H1 (cell line): Measurements from ENCODE around the gene NDUFA13. TPM values are rescaled to one million over a fixed set of nuclear protein-coding genes. Genes with fewer than 3 reads are reported as not detected.

ENCODE experiments used
- CTCF ChIA-PET: fragments of 300-600 bp; sonication (Branson Sonifier 250); formaldehyde crosslinking; loops from one replicate; lab custom pipeline; 2021; ENCODE audit not compliant: partially characterized antibody; lab: Charles Lee
- POLR2A ChIA-PET: fragments of 300-600 bp; sonication (Branson Sonifier 250); formaldehyde crosslinking; loops from one replicate; lab custom pipeline; 2021; ENCODE audit warnings: inconsistent platforms; ENCODE audit not compliant: partially characterized antibody; lab: Charles Lee
- DNase-seq, 2 experiments: peaks; one replicate each; pipeline versions ENCODE4 v3.0.0 to v3.0.0-alpha.2; 2010 to 2022; ENCODE audit warnings: low spot score in 2 of 2, low read depth in 1 of 2, mixed read lengths in 1 of 2
- FAIRE-seq: peaks from 2 replicates; lab custom pipeline; 2011; peaks lifted over from hg19 to GRCh38; lab: Jason Lieb, UNC
- H2AFZ ChIP-seq: 2 replicates; pipeline ENCODE4 v1.8.1; 2012; ENCODE audit warnings: low read length, inconsistent platforms
- H2AK5ac ChIP-seq: 2 replicates; pipeline ENCODE4 v1.6.1; 2013; ENCODE audit warnings: low read depth, low read length
- H2BK120ac ChIP-seq: replicated peaks from 2 replicates; pipeline ENCODE3; 2013; ENCODE audit warnings: low read depth, low read length, inconsistent platforms
- H2BK12ac ChIP-seq: 2 replicates; pipeline ENCODE4 v1.6.1; 2013; ENCODE audit warnings: low read depth, low read length
- H2BK15ac ChIP-seq: 2 replicates; pipeline ENCODE4 v1.6.1; 2013; ENCODE audit warnings: low read length
- H2BK20ac ChIP-seq: 2 replicates; pipeline ENCODE4 v1.6.1; 2013; ENCODE audit warnings: low read length
- H2BK5ac ChIP-seq: 2 replicates; pipeline ENCODE4 v1.6.1; 2013; ENCODE audit warnings: low read depth, low read length
- H3K14ac ChIP-seq: 2 replicates; pipeline ENCODE4 v1.6.1; 2013; ENCODE audit warnings: inconsistent platforms; ENCODE audit not compliant: insufficient read length
- H3K18ac ChIP-seq: 2 replicates; pipeline ENCODE4 v1.6.1; 2013; ENCODE audit warnings: low read length; ENCODE audit errors: extremely low read depth
- H3K23ac ChIP-seq: 2 replicates; pipeline ENCODE4 v1.6.1; 2013; ENCODE audit warnings: inconsistent platforms; ENCODE audit not compliant: insufficient read length
- H3K23me2 ChIP-seq: 2 replicates; pipeline ENCODE4 v1.6.1; 2013; ENCODE audit warnings: low read depth, low read length
- H3K27ac ChIP-seq: 2 replicates; pipeline ENCODE4 v1.6.1; 2011; ENCODE audit warnings: low read depth, low read length, inconsistent platforms
- H3K27me3 ChIP-seq, 4 experiments: replicated peaks in 1 of 4; 1 replicate in 1 of 4; 2 replicates in 3 of 4; pipeline versions ENCODE4 v1.6.1 to v1.8.1; 2011 to 2013; ENCODE audit warnings: low read length in 3 of 4, mild to moderate bottlenecking in 3 of 4, inconsistent platforms in 2 of 4, mixed read lengths in 2 of 4, moderate library complexity in 1 of 4; ENCODE audit not compliant: control insufficient read depth in 3 of 4, insufficient read depth in 3 of 4; ENCODE audit errors: extremely low read depth in 1 of 4
- H3K36me3 ChIP-seq, 4 experiments: 2 replicates each; pipeline versions ENCODE4 v1.6.1 to v1.8.1; 2011 to 2013; ENCODE audit warnings: mild to moderate bottlenecking in 4 of 4, low read length in 3 of 4, moderate library complexity in 2 of 4, control low read depth in 1 of 4, inconsistent platforms in 1 of 4; ENCODE audit not compliant: insufficient read depth in 4 of 4, control insufficient read depth in 2 of 4
- H3K4ac ChIP-seq: replicated peaks from 2 replicates; pipeline ENCODE3; 2013; ENCODE audit warnings: low read length, low read depth, mixed read lengths, inconsistent platforms; ENCODE audit not compliant: insufficient read length
- H3K4me1 ChIP-seq, 4 experiments: replicated peaks in 1 of 4; 1 replicate in 1 of 4; 2 replicates in 3 of 4; pipeline versions ENCODE4 v1.6.1 to v1.8.1; 2011 to 2013; ENCODE audit warnings: low read length in 3 of 4, inconsistent platforms in 2 of 4, mixed read lengths in 1 of 4; ENCODE audit not compliant: insufficient read depth in 4 of 4, control insufficient read depth in 3 of 4
- H3K4me2 ChIP-seq, 2 experiments: 2 replicates each; pipeline versions ENCODE4 v1.6.1 to v1.8.1; 2011 to 2013; ENCODE audit warnings: low read depth in 2 of 2, low read length in 2 of 2, control low read depth in 1 of 2, inconsistent platforms in 1 of 2, mild to moderate bottlenecking in 1 of 2; ENCODE audit not compliant: insufficient read depth in 1 of 2
- H3K4me3 ChIP-seq, 4 experiments: fragments of 200-600, 300-600 bp in 1 of 4; sonication (generic), shearing (Covaris generic), sonication (Bioruptor Twin) in 1 of 4; 2 replicates each; pipeline versions ENCODE4 v1.5.1 to v1.8.1; 2011 to 2016; ENCODE audit warnings: low read length in 4 of 4, low read depth in 3 of 4, control low read depth in 2 of 4, inconsistent platforms in 2 of 4, mild to moderate bottlenecking in 2 of 4, mixed read lengths in 1 of 4, moderate library complexity in 1 of 4; ENCODE audit not compliant: insufficient read depth in 2 of 4; ENCODE audit errors: extremely low read depth in 1 of 4
- H3K56ac ChIP-seq: replicated peaks from 2 replicates; pipeline ENCODE3; 2013; ENCODE audit warnings: low read depth, mild to moderate bottlenecking, mixed read lengths, low read length, inconsistent platforms; ENCODE audit not compliant: insufficient read length
- H3K79me1 ChIP-seq: 2 replicates; pipeline ENCODE4 v1.6.1; 2013; ENCODE audit warnings: low read depth, low read length, control low read depth
- H3K79me2 ChIP-seq, 2 experiments: 2 replicates each; pipeline versions ENCODE4 v1.6.1 to v1.8.1; 2012 to 2013; ENCODE audit warnings: low read length in 2 of 2, mild to moderate bottlenecking in 2 of 2, inconsistent platforms in 1 of 2; ENCODE audit not compliant: insufficient read depth in 2 of 2, control insufficient read depth in 1 of 2
- H3K9ac ChIP-seq, 4 experiments: replicated peaks in 1 of 4; 1 replicate in 1 of 4; 2 replicates in 3 of 4; pipeline versions ENCODE4 v1.6.1 to v1.8.1; 2011 to 2013; ENCODE audit warnings: low read depth in 3 of 4, low read length in 3 of 4, control low read depth in 2 of 4, mild to moderate bottlenecking in 2 of 4, moderate library complexity in 2 of 4, inconsistent platforms in 1 of 4; ENCODE audit errors: extremely low read depth in 1 of 4
- H3K9me3 ChIP-seq, 2 experiments: 2 replicates each; pipeline versions ENCODE4 v1.6.1 to v1.8.1; 2012 to 2013; ENCODE audit warnings: mild to moderate bottlenecking in 2 of 2, moderate library complexity in 2 of 2, control low read depth in 1 of 2, inconsistent platforms in 1 of 2, low read depth in 1 of 2, low read length in 1 of 2, mixed read lengths in 1 of 2; ENCODE audit not compliant: insufficient read depth in 2 of 2
- H4K20me1 ChIP-seq, 2 experiments: replicated peaks in 1 of 2; 2 replicates each; pipeline versions ENCODE3 to v1.8.1; 2011 to 2013; ENCODE audit warnings: inconsistent platforms in 2 of 2, low read length in 2 of 2, mild to moderate bottlenecking in 1 of 2; ENCODE audit not compliant: insufficient read depth in 2 of 2, control insufficient read depth in 1 of 2
- H4K5ac ChIP-seq: 2 replicates; pipeline ENCODE4 v1.6.1; 2013; ENCODE audit warnings: low read length, low read depth, mixed read lengths, inconsistent platforms; ENCODE audit not compliant: insufficient read length
- H4K8ac ChIP-seq: 2 replicates; pipeline ENCODE4 v1.8.0; 2013; ENCODE audit warnings: mild to moderate bottlenecking, moderate library complexity, low read length, inconsistent platforms; ENCODE audit not compliant: insufficient read depth; ENCODE audit errors: extremely low read depth
- H4K91ac ChIP-seq: replicated peaks from 2 replicates; pipeline ENCODE3; 2013; ENCODE audit warnings: low read length, mixed read lengths, inconsistent platforms; ENCODE audit not compliant: insufficient read length
- FOSL1 ChIP-seq: IDR thresholded peaks from 2 replicates; pipeline ENCODE4 v1.6.1; 2011; ENCODE audit warnings: mild to moderate bottlenecking, low read depth, low read length, moderate library complexity; ENCODE audit not compliant: insufficient read depth
- HDAC2 ChIP-seq, 2 experiments: fragments of 300-600 bp in 1 of 2; sonication (generic) in 1 of 2; IDR thresholded peaks; 2 replicates each; pipeline ENCODE4 v1.6.1; 2011 to 2012; ENCODE audit warnings: low read depth in 2 of 2, low read length in 2 of 2, mild to moderate bottlenecking in 2 of 2, moderate library complexity in 2 of 2, borderline replicate concordance in 1 of 2, inconsistent platforms in 1 of 2
- KDM1A ChIP-seq: fragments of 200-600, 300-600 bp; sonication (generic); IDR thresholded peaks from 2 replicates; pipeline ENCODE4 v1.7.1; 2016; ENCODE audit warnings: mild to moderate bottlenecking, low read length, borderline replicate concordance
- MAX ChIP-seq: IDR thresholded peaks from 2 replicates; pipeline ENCODE4 v1.6.1; 2012; ENCODE audit warnings: inconsistent platforms
- WGBS, 2 experiments: shearing (Covaris generic) in 1 of 2; methylation state at CpG; one replicate each; pipeline versions ENCODE4 v1.1.6 to v1.1.7; 2013 to 2015; ENCODE audit warnings: low lambda C conversion rate in 2 of 2, mixed read lengths in 2 of 2, inconsistent platforms in 1 of 2, low coverage in 1 of 2, missing lambda C conversion rate in 1 of 2; ENCODE audit not compliant: insufficient replicate concordance in 2 of 2, insufficient coverage in 1 of 2, insufficient read length in 1 of 2; ENCODE audit errors: extremely low coverage in 1 of 2, missing lambda C conversion rate in 1 of 2; 5-methylcytosine and 5-hydroxymethylcytosine counted together
- polyA plus RNA-seq, 7 experiments: library from polyadenylated mRNA; depleted of rRNA in 3 of 7; stranded (reverse) in 5 of 7; unstranded in 2 of 7; fragments of >200 nt in 5 of 7; fragments of 200-250 nt in 2 of 7; gene quantifications; 1 replicate in 5 of 7; 2 replicates in 1 of 7; 4 replicates in 1 of 7; pipeline versions ENCODE4 v1.2.1 to v1.2.3, GENCODE V29; 2011 to 2013; ENCODE audit warnings: missing spikeins in 2 of 7, mixed read lengths in 2 of 7
- total RNA-seq: library from RNA; stranded (reverse); fragmentation: NEBNext Ultra II Directional; extraction: Animal tissue kit (Norgen Biotek cat#: 25700); gene quantifications from 2 replicates; pipeline ENCODE4 v1.2.1, GENCODE V29; 2021

NDUFA13 gene
- total and polyA plus RNA-seq, 2 of the 8 experiments (the other 6 are each of a cell fraction or from before 2014, with no cell fraction given) = 413 to 1,105 TPM

- H3K18ac ChIP-seq = no peak overlapping the region
- CTCF ChIA-PET = interaction anchor here (1.3 to 1.4 kb wide), 2 partner anchors 20 to 102 kb away, joined by 3 to 4 read pairs; no protein-coding TSS in a partner anchor
- H3K4me3 ChIP-seq = no peak overlapping the region
- no peak overlapping the region for H4K5ac ChIP-seq
- H3K9me3 ChIP-seq = peaks cover 4 to 13% of the 10 kb centered on the region in 2 experiments; a peak in 3 of 4 replicates
- no peaks in the 10 kb centered on the region for H3K27me3 ChIP-seq
- H3K9ac ChIP-seq = no peak overlapping the region
- H4K8ac ChIP-seq = no peak overlapping the region
- H3K4me1 ChIP-seq = peaks cover 14 to 15% (median 15%) of the 10 kb centered on the region in 4 experiments
- H3K27ac ChIP-seq = no peak overlapping the region
- peaks cover 19% of the 10 kb centered on the region; the same call in 1 of the 2 replicates for H3K79me1 ChIP-seq
- WGBS, 2 experiments = 86% methylated on average over 2 of the region's 2 CpGs; no CpG with 5 or more reads in 1 of the 2 experiments
- FAIRE-seq = no peak
- no peak overlapping the region for H3K23ac ChIP-seq
- H2BK20ac ChIP-seq = no peak overlapping the region
- no peak overlapping the region for H2AFZ ChIP-seq
- no peak overlapping the region for H3K56ac ChIP-seq
- no peak overlapping the region for H3K4ac ChIP-seq
- TF ChIP-seq KDM1A (no peak), MAX (no peak), HDAC2 (IDR thresholded peaks at IDR 0.05; ENCODE audit: borderline replicate concordance in 1 of 2, low read depth in 2 of 2, low read length in 2 of 2) (no peak), FOSL1 (no peak)
- no peaks in the 10 kb centered on the region for H3K23me2 ChIP-seq
- H3K79me2 ChIP-seq = peaks cover 6 to 90% of the 10 kb centered on the region in 2 experiments; a peak in 3 of 4 replicates
- no peak for DNase-seq
- H2BK5ac ChIP-seq = no peak overlapping the region
- POLR2A ChIA-PET = interaction anchor here (2.1 kb wide), 1 partner anchor 11 kb away, joined by 4 read pairs; no protein-coding TSS in a partner anchor
- H4K20me1 ChIP-seq = peaks cover 11 to 17% of the 10 kb centered on the region in 2 experiments
- no peak overlapping the region for H2BK12ac ChIP-seq
- no peak overlapping the region for H2BK15ac ChIP-seq
- H2AK5ac ChIP-seq = no peak overlapping the region
- H2BK120ac ChIP-seq = no peak overlapping the region
- peaks cover 8 to 40% (median 21%) of the 10 kb centered on the region in 4 experiments for H3K36me3 ChIP-seq
- H3K4me2 ChIP-seq = no peak overlapping the region
- no peak overlapping the region for H3K14ac ChIP-seq
- no peak overlapping the region for H4K91ac ChIP-seq
Measured at GRCh38 chr19:19468424-19469050, 47.5 kb upstream of the NDUFA13 start.
